Measurements from ENCODE around the gene SIK2. TPM values are rescaled to one million over a fixed set of nuclear protein-coding genes. Genes with fewer than 3 reads are reported as not detected.

Gene SIK2
- total RNA-seq, 1 donor from 2014 or later, result 43.0 TPM

- Mint-ChIP-seq H3K27me3 (no peaks in the 10 kb centered on the region), H3K9me3 (ENCODE audit: low read depth) (no peaks in the 10 kb centered on the region), H3K4me1 (ENCODE audit: low read depth) (peaks cover 37% of the 10 kb centered on the region), H3K36me3 (ENCODE audit: insufficient read depth) (peaks cover 35% of the 10 kb centered on the region), H3K4me3 (ENCODE audit: low read depth) (peak overlapping the region; percentile 13), H3K27ac (no peak overlapping the region)
- DNase-seq (ENCODE audit: low spot score, unreplicated experiment), result no peak
- TF ChIP-seq CTCF (IDR thresholded peaks at IDR 0.05; ENCODE audit: unreplicated experiment), result no peak
These were observed 160.9 kb downstream of the SIK2 start for GRCh38 chr11:111762981-111763643.

- Mint-ChIP-seq H3K36me3 (ENCODE audit: insufficient read depth) (peaks cover 25% of the 10 kb centered on the region), H3K9me3 (ENCODE audit: low read depth) (no peaks in the 10 kb centered on the region), H3K4me1 (ENCODE audit: low read depth) (peaks cover 28% of the 10 kb centered on the region), H3K27ac (peak overlapping the region; percentile 56), H3K4me3 (ENCODE audit: low read depth) (peak overlapping the region; percentile 99), H3K27me3 (no peaks in the 10 kb centered on the region)
- no peak for DNase-seq (ENCODE audit: low spot score, unreplicated experiment)
- no peak for TF ChIP-seq CTCF (IDR thresholded peaks at IDR 0.05; ENCODE audit: unreplicated experiment)
These were observed 162.4 kb downstream of the SIK2 start for GRCh38 chr11:111764621-111765020.

GRCh38 chr11:111765320-111765983, 163.2 kb downstream of the SIK2 start:
- DNase-seq (ENCODE audit: low spot score, unreplicated experiment), result no peak
- Mint-ChIP-seq H3K27me3 (no peaks in the 10 kb centered on the region), H3K27ac (peak overlapping the region; percentile 99), H3K36me3 (ENCODE audit: insufficient read depth) (peaks cover 21% of the 10 kb centered on the region), H3K4me3 (ENCODE audit: low read depth) (peak overlapping the region; percentile 99), H3K4me1 (ENCODE audit: low read depth) (peaks cover 25% of the 10 kb centered on the region), H3K9me3 (ENCODE audit: low read depth) (no peaks in the 10 kb centered on the region)
- TF ChIP-seq CTCF (IDR thresholded peaks at IDR 0.05; ENCODE audit: unreplicated experiment), result no peak

- DNase-seq (ENCODE audit: low spot score, unreplicated experiment), result peak; percentile 57
- H3K4me1 Mint-ChIP-seq (ENCODE audit: low read depth), result peaks cover 27% of the 10 kb centered on the region
These were observed 164.0 kb downstream of the SIK2 start, which contains the start of gene PPP2R1B for GRCh38 chr11:111765984-111766833. Gene PPP2R1B, minus strand, starts transcription at chr11:111766389. Its CDS starts 28 bp downstream, at chr11:111766361.

More at GRCh38 chr11:111765984-111766833, 164.0 kb downstream of the SIK2 start, which contains the start of gene PPP2R1B:
- H3K27ac Mint-ChIP-seq, result peak within 1 kb of the TSS; percentile 99
- no peak for TF ChIP-seq CTCF (IDR thresholded peaks at IDR 0.05; ENCODE audit: unreplicated experiment)
- no peaks in the 10 kb centered on the region for H3K9me3 Mint-ChIP-seq (ENCODE audit: low read depth)
- peaks cover 18% of the 10 kb centered on the region for H3K36me3 Mint-ChIP-seq (ENCODE audit: insufficient read depth)
- no peaks in the 10 kb centered on the region for H3K27me3 Mint-ChIP-seq
- H3K4me3 Mint-ChIP-seq (ENCODE audit: low read depth), result peak within 1 kb of the TSS; percentile 99

All from progenitor cell of endocrine pancreas (in vitro differentiated cells).